Parathyroid adenoma (tissue), 2 donors: Measurements from ENCODE around the gene ABLIM1.

Experiments used
- H2AFZ ChIP-seq: fragments of 300-600 bp; sonication (generic); one replicate; pipeline ENCODE4 v1.7.0; 2017; ENCODE audit warnings: antibody characterized with exemption, mild to moderate bottlenecking
- H3K27ac ChIP-seq: fragments of 300-600 bp; sonication (generic); one replicate; pipeline ENCODE4 v1.7.0; 2017
- H3K27me3 ChIP-seq: fragments of 300-600 bp; sonication (generic); one replicate; pipeline ENCODE4 v1.7.0; 2017; ENCODE audit warnings: low read length; ENCODE audit not compliant: control insufficient read depth, insufficient read depth
- H3K36me3 ChIP-seq: fragments of 300-600 bp; sonication (generic); one replicate; pipeline ENCODE4 v1.7.0; 2017; ENCODE audit warnings: low read length; ENCODE audit not compliant: control insufficient read depth, insufficient read depth
- H3K4me1 ChIP-seq: fragments of 300-600 bp; sonication (generic); one replicate; pipeline ENCODE4 v1.7.0; 2017; ENCODE audit warnings: control low read depth
- H3K4me2 ChIP-seq: fragments of 300-600 bp; sonication (generic); one replicate; pipeline ENCODE4 v1.7.0; 2017; ENCODE audit warnings: low read length
- H3K4me3 ChIP-seq: fragments of 300-600 bp; sonication (generic); one replicate; pipeline ENCODE4 v1.7.0; 2017; ENCODE audit warnings: low read depth, low read length
- H3K79me2 ChIP-seq: fragments of 300-600 bp; sonication (generic); one replicate; pipeline ENCODE4 v1.7.0; 2017; ENCODE audit warnings: control low read depth
- H3K9ac ChIP-seq: fragments of 300-600 bp; sonication (generic); one replicate; pipeline ENCODE4 v1.7.0; 2017; ENCODE audit warnings: mild to moderate bottlenecking
- H3K9me3 ChIP-seq: fragments of 300-600 bp; sonication (generic); one replicate; pipeline ENCODE4 v1.7.0; 2017; ENCODE audit warnings: low read length; ENCODE audit not compliant: control insufficient read depth
- TF ChIP-seq, protein P1 (sequence below): fragments of 300-600 bp; sonication (generic); IDR thresholded peaks from one replicate; pipeline ENCODE4 v1.7.0; 2017; ENCODE audit warnings: antibody characterized with exemption, mild to moderate bottlenecking
- donor health status: primary hyperparathyroidism.

The ABLIM1 gene

DNA sequence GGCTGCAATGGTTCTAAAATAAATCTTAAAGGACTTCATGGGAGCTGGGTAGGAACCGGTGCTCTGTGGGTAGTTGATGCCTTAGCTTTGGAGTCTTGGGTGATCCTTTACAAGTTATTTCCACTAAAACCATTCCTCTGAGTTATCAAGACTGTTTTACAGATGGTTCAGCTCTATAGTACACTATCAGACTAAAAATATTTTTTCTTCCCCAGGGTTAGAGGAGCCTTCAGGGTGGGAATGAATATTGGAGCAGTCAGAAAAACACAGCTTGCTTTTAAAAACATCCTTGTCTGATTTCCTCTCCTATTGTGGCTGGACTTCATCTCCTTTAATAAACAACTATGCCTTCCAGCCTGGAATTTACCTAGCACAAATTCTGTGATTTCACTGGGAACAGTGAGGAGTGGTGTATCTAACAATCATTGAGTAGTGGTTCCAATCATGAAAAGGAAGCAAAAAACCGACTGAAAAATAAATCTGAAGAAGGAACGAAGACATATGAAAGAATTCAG, 151.1 kb downstream of the ABLIM1 start:
- no peak overlapping the region for H3K4me3 ChIP-seq
- H3K79me2 ChIP-seq, result peaks cover 12% of the 10 kb centered on the region
- TF ChIP-seq, protein P1, sequence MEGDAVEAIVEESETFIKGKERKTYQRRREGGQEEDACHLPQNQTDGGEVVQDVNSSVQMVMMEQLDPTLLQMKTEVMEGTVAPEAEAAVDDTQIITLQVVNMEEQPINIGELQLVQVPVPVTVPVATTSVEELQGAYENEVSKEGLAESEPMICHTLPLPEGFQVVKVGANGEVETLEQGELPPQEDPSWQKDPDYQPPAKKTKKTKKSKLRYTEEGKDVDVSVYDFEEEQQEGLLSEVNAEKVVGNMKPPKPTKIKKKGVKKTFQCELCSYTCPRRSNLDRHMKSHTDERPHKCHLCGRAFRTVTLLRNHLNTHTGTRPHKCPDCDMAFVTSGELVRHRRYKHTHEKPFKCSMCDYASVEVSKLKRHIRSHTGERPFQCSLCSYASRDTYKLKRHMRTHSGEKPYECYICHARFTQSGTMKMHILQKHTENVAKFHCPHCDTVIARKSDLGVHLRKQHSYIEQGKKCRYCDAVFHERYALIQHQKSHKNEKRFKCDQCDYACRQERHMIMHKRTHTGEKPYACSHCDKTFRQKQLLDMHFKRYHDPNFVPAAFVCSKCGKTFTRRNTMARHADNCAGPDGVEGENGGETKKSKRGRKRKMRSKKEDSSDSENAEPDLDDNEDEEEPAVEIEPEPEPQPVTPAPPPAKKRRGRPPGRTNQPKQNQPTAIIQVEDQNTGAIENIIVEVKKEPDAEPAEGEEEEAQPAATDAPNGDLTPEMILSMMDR, result no peak
- peak overlapping the region; percentile 14 for H3K4me2 ChIP-seq
- no peak overlapping the region for H2AFZ ChIP-seq
- no peaks in the 10 kb centered on the region for H3K9me3 ChIP-seq
- H3K4me1 ChIP-seq, result peaks cover 23% of the 10 kb centered on the region
- no peak overlapping the region for H3K27ac ChIP-seq
- H3K9ac ChIP-seq, result no peak overlapping the region
- no peaks in the 10 kb centered on the region for H3K27me3 ChIP-seq
- no peaks in the 10 kb centered on the region for H3K36me3 ChIP-seq

DNA sequence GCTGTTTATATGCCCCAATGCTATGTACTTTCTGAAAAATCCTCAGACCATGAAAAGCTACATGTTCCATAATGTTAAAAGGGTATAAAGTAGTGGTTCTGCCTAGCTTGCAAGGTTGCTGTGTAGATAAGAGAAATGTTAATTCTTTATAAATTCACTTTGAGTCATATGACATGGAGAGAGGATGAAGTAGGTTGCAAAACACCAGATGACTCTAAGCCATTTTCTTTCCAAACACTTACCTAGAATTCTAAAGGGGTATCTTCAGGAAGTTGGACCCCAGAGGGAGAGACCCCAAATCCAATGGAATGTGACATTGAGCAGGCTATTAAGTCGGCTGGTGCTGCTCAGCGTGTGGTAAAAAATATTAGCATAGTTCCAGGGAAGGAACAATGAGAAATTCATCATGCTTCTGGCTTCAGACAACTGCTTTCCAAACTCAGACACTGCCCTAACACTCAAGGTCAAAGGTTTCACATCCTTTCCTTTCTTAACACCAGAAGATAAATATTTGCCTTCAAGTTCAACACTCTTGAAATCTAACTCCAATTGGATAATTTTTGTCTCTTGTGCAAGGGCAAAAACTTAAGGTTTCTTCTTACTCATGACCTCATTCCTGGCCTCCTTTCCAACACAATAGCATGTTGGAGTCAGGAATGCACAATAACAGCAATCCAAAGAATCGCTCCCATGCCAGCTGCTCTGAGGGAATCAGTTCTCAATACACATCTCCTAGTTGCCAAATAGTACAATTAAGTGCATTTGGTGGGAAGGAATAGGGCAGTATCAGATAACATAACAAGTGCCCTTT, 153.1 kb downstream of the ABLIM1 start:
- H3K4me1 ChIP-seq, result peaks cover 27% of the 10 kb centered on the region
- no peaks in the 10 kb centered on the region for H3K36me3 ChIP-seq

DNA sequence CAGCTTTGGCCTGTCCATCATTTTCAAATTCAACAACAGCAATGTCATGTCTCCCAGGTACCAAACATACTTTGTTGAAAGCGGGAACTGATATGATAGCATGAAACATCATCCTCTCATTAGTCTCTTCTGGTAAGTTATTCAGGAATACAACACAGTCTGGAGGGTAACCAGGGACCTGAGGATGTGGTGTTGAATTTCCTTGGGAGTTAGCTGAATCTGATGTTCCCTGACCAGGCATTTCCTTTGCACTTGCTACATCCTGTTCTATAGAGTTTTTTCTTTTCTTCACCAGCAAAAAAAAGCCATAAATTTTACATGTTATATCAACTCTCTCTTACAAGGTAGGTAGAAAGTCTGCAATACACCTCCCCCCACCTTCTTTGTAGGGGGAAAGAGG, 156.0 kb downstream of the ABLIM1 start:
- no peaks in the 10 kb centered on the region for H3K36me3 ChIP-seq
- no peaks in the 10 kb centered on the region for H3K9me3 ChIP-seq
- H3K4me3 ChIP-seq, result no peak overlapping the region
- TF ChIP-seq, protein P1, result no peak
- no peak overlapping the region for H3K27ac ChIP-seq
- peaks cover 2% of the 10 kb centered on the region for H3K79me2 ChIP-seq
- H3K4me2 ChIP-seq, result no peak overlapping the region
- H3K4me1 ChIP-seq, result peaks cover 32% of the 10 kb centered on the region
- no peaks in the 10 kb centered on the region for H3K27me3 ChIP-seq
- no peak overlapping the region for H2AFZ ChIP-seq
- no peak overlapping the region for H3K9ac ChIP-seq

More for the DNA sequence above, 153.1 kb downstream of the ABLIM1 start:
- H3K79me2 ChIP-seq, result peaks cover 7% of the 10 kb centered on the region
- H3K9ac ChIP-seq, result no peak overlapping the region
- peak overlapping the region; percentile 21 for H3K4me2 ChIP-seq
- no peaks in the 10 kb centered on the region for H3K9me3 ChIP-seq
- no peaks in the 10 kb centered on the region for H3K27me3 ChIP-seq
- H2AFZ ChIP-seq, result no peak overlapping the region
- H3K4me3 ChIP-seq, result no peak overlapping the region
- H3K27ac ChIP-seq, result peak overlapping the region; percentile 55
- TF ChIP-seq, protein P1, result no peak

DNA sequence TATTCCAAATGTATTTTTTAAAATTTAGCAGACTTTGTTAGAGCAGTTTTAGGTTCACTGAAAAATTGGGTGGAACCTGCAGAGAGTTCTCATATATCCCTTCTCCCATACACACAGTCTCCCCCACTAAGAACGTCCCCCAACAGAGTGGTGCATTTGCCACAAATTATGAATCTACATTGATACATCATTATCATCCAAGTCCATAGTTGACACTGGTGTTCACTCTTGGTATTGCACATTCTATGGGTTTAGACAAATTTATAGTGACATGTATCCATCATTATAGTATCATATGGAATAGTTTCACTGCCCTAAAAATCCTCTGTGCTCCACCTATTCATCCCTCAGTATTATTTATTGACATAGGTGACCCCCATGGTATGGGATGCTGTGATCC, 156.4 kb downstream of the ABLIM1 start:
- TF ChIP-seq, protein P1, result no peak
- Histone ChIP-seq H3K9ac (no peak overlapping the region), H2AFZ (no peak overlapping the region), H3K4me2 (no peak overlapping the region), H3K27me3 (no peaks in the 10 kb centered on the region), H3K79me2 (peaks cover 2% of the 10 kb centered on the region), H3K4me1 (peaks cover 31% of the 10 kb centered on the region), H3K36me3 (no peaks in the 10 kb centered on the region), H3K9me3 (no peaks in the 10 kb centered on the region), H3K27ac (no peak overlapping the region), H3K4me3 (no peak overlapping the region)

DNA sequence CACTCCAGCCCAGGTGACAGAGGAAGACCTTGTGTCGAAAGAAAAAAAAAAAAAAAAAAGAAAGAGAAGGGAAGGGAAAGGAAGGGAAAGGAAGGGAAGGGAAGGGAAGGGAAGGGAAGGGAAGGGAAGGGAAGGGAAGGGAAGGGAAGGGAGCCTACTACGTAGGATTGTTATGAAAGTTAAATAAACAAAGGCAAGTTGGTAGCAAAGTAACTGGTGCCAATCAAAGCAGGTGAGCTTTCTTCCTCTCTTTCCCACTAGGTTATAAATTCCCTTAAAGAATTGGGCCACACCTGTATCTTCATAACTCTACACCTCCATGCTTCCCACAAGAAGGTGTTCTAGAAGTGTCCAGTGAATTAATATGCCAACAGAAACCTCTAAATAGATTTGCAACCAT, 157.4 kb downstream of the ABLIM1 start:
- no peak overlapping the region for H3K4me3 ChIP-seq
- no peaks in the 10 kb centered on the region for H3K9me3 ChIP-seq
- H3K27ac ChIP-seq, result no peak overlapping the region
- no peaks in the 10 kb centered on the region for H3K36me3 ChIP-seq
- no peaks in the 10 kb centered on the region for H3K27me3 ChIP-seq
- H2AFZ ChIP-seq, result no peak overlapping the region
- H3K9ac ChIP-seq, result no peak overlapping the region
- H3K79me2 ChIP-seq, result peaks cover 2% of the 10 kb centered on the region
- TF ChIP-seq, protein P1, result no peak
- H3K4me2 ChIP-seq, result no peak overlapping the region
- H3K4me1 ChIP-seq, result peaks cover 28% of the 10 kb centered on the region
